ENCODE data around the gene RNF175. TPM values are rescaled to one million over a fixed set of nuclear protein-coding genes. Genes with fewer than 3 reads are reported as not detected.

RNF175 gene
- total RNA-seq, 6 donors from 2014 or later = not detected

- peaks cover 0 to 54% (median 32%) of the 10 kb centered on the region in 4 donors for H3K27me3 ChIP-seq
- peak in 1 of 2 donors; percentile 72 for DNase-seq
- H3K36me3 ChIP-seq = no peaks in the 10 kb centered on the region
- TF ChIP-seq EP300 (IDR thresholded peaks at IDR 0.05) (no peak), POLR2A (IDR thresholded peaks at IDR 0.05) (no peak), POLR2AphosphoS5 (IDR thresholded peaks at IDR 0.05) (no peak), CTCF (IDR thresholded peaks at IDR 0.05) (no peak)
- 12 to 18% methylated on average over 23 to 38 of the region's 39 CpGs for WGBS, 2 donors
- peak in 1 of 2 donors; percentile 16 for ATAC-seq (ENCODE audit: low FRiP score in 2 of 2)
- H3K4me1 ChIP-seq = peaks cover 18 to 49% (median 37%) of the 10 kb centered on the region in 4 donors
- H3K27ac ChIP-seq = no peak overlapping the region
- no peaks in the 10 kb centered on the region for H3K9me3 ChIP-seq
- peak overlapping the region in 3 of 4 donors; percentile 2 to 31 (median 28) for H3K4me3 ChIP-seq
Observed at GRCh38 chr4:153792618-153793247, 32.9 kb upstream of the RNF175 start.

GRCh38 chr4:153791746-153792617 lies 32.2 kb upstream of the RNF175 start:
- Histone ChIP-seq H3K36me3 (no peaks in the 10 kb centered on the region), H3K27me3 (peaks cover 0 to 57% (median 33%) of the 10 kb centered on the region in 4 donors), H3K9me3 (no peaks in the 10 kb centered on the region), H3K4me1 (peaks cover 18 to 49% (median 37%) of the 10 kb centered on the region in 4 donors), H3K4me3 (peak overlapping the region in 3 of 4 donors; percentile 2 to 31 (median 28)), H3K27ac (no peak overlapping the region)
- ATAC-seq (ENCODE audit: low FRiP score in 2 of 2) = peak; percentile 36 to 49
- DNase-seq = peak; percentile 68 to 87
- 11 to 12% methylated on average over 11 to 37 of the region's 37 CpGs for whole genome bisulfite sequencing, 2 donors
- TF ChIP-seq POLR2AphosphoS5 (IDR thresholded peaks at IDR 0.05) (no peak), CTCF (IDR thresholded peaks at IDR 0.05) (peak in 3 of 6 experiments; percentile 16 to 40 (median 33))

- Histone ChIP-seq H3K4me3 (peak overlapping the region in 3 of 4 donors; percentile 2 to 33 (median 31)), H3K4me1 (peaks cover 18 to 49% (median 37%) of the 10 kb centered on the region in 4 donors), H3K36me3 (no peaks in the 10 kb centered on the region), H3K9me3 (no peaks in the 10 kb centered on the region), H3K27me3 (peaks cover 0 to 61% (median 35%) of the 10 kb centered on the region in 4 donors), H3K27ac (no peak overlapping the region)
- WGBS, 2 donors = 3% methylated on average over 28 to 43 of the region's 51 CpGs
- DNase-seq (peak in 1 of 2 donors; percentile 89), ATAC-seq (ENCODE audit: low FRiP score in 2 of 2) (peak in 1 of 2 donors; percentile 70)
- TF ChIP-seq EP300 (IDR thresholded peaks at IDR 0.05) (no peak), CTCF (IDR thresholded peaks at IDR 0.05) (peak in 2 of 6 experiments; percentile 12 to 18), POLR2AphosphoS5 (IDR thresholded peaks at IDR 0.05) (no peak), POLR2A (IDR thresholded peaks at IDR 0.05) (no peak)
Observed at GRCh38 chr4:153790962-153791551, 31.2 kb upstream of the RNF175 start.

GRCh38 chr4:153790500-153790865 lies 30.7 kb upstream of the RNF175 start:
- 30 to 42% methylated on average over 6 to 10 of the region's 10 CpGs for WGBS, 2 donors
- H3K27ac ChIP-seq = no peak overlapping the region
- peaks cover 0 to 61% (median 35%) of the 10 kb centered on the region in 4 donors for H3K27me3 ChIP-seq
- no peak for DNase-seq
- ATAC-seq (ENCODE audit: low FRiP score in 2 of 2) = no peak
- peaks cover 18 to 49% (median 37%) of the 10 kb centered on the region in 4 donors for H3K4me1 ChIP-seq
- TF ChIP-seq POLR2AphosphoS5 (IDR thresholded peaks at IDR 0.05) = no peak
- no peak for TF ChIP-seq EP300 (IDR thresholded peaks at IDR 0.05)
- no peak for TF ChIP-seq POLR2A (IDR thresholded peaks at IDR 0.05)
- no peak for TF ChIP-seq CTCF (IDR thresholded peaks at IDR 0.05)
- H3K9me3 ChIP-seq = no peaks in the 10 kb centered on the region
- peak overlapping the region in 2 of 4 donors; percentile 2 to 31 for H3K4me3 ChIP-seq
- H3K36me3 ChIP-seq = no peaks in the 10 kb centered on the region

All from upper lobe of left lung (tissue), 6 donors.